NT2/D1 (cell line): ENCODE measurements around the gene LRFN5.

Source experiments
- SUZ12 ChIP-seq: IDR thresholded peaks from 2 replicates; pipeline ENCODE4 v1.6.1; 2011; ENCODE audit not compliant: insufficient read length, insufficient read depth; ENCODE audit errors: extremely low read depth
- YY1 ChIP-seq: IDR thresholded peaks from 2 replicates; pipeline ENCODE4 v1.6.1; 2011; ENCODE audit not compliant: insufficient read length, insufficient read depth
- ZNF274 ChIP-seq: IDR thresholded peaks from 2 replicates; pipeline ENCODE4 v1.6.1; 2011; ENCODE audit warnings: mild to moderate bottlenecking, low read depth, low read length

- TF ChIP-seq ZNF274 (no peak), YY1 (no peak), SUZ12 (no peak)
These were observed 292.7 kb downstream of the LRFN5 start for GRCh38 chr14:41899416-41899815.
